ENCODE results near the gene USH1C.

GRCh38 chr11:17564687-17565042 lies 20.4 kb upstream of the USH1C start:
- TF ChIP-seq CTCF (IDR thresholded peaks at IDR 0.05): no peak
- TF ChIP-seq POLR2A (IDR thresholded peaks at IDR 0.05): no peak

All from testis (tissue), 2 donors.